ENCODE data around the gene FAM156A. TPM values are rescaled to one million over a fixed set of nuclear protein-coding genes. Genes with fewer than 3 reads are reported as not detected.
"Not testable (repeated sequence)": the region's sequence is repeated elsewhere in the genome, so short reads cannot be mapped to it uniquely, and the experiment has no call there.

The FAM156A gene
- total and polyA plus RNA-seq, 7 donors, result 1.6 to 24.6 (median 11.4) TPM

- H3K27ac ChIP-seq; DNase-seq; H3K9me3 ChIP-seq; intact Hi-C loops (cut with DNase I); H3K4me3 ChIP-seq; H3K36me3 ChIP-seq; H3K27me3 ChIP-seq; H3K4me1 ChIP-seq: not testable (repeated sequence)
- WGBS, 2 donors, result no CpG with 5 or more reads among the region's 10 CpGs
Observed at GRCh38 chrX:52905531-52905930, 52.8 kb downstream of the FAM156A start.

Other genes with a start within 250 kb of the FAM156A start
- gene SSX2B, start 207.3 kb downstream of the FAM156A start, total RNA-seq, result not detected
- not detected for gene SSX2B, start 207.3 kb downstream of the FAM156A start, polyA plus RNA-seq
- not detected for gene SPANXN5, start 161.1 kb downstream of the FAM156A start, total RNA-seq
- not detected for gene SPANXN5, start 161.1 kb downstream of the FAM156A start, polyA plus RNA-seq
- not detected for gene XAGE5, start 147.2 kb downstream of the FAM156A start, total RNA-seq
- not detected for gene XAGE5, start 147.2 kb downstream of the FAM156A start, polyA plus RNA-seq
- gene XAGE3, start 90.4 kb downstream of the FAM156A start, total RNA-seq, result not detected
- not detected for gene XAGE3, start 90.4 kb downstream of the FAM156A start, polyA plus RNA-seq
- 10 to 100 TPM; 11.4 to 23.0 (median 15.1) TPM for gene FAM156B, start 61.2 kb downstream of the FAM156A start, total RNA-seq
- 10 to 100 TPM in 1 of 3 donors, 1 to 10 TPM in 2; 4.2 to 27.1 (median 7.8) TPM for gene FAM156B, start 61.2 kb downstream of the FAM156A start, polyA plus RNA-seq
- 1 to 10 TPM; 1.3 to 5.6 (median 2.1) TPM for gene GPR173, start 90.3 kb upstream of the FAM156A start, total RNA-seq
- gene GPR173, start 90.3 kb upstream of the FAM156A start, polyA plus RNA-seq, result 1 to 10 TPM in 1 of 3 donors, under 1 TPM in 1, not detected in 1; 0.23 to 1.0 TPM
- 100 to 1,000 TPM in 1 of 4 donors, 10 to 100 TPM in 3; 50.3 to 109 (median 71.6) TPM for gene TSPYL2, start 123.8 kb upstream of the FAM156A start, total RNA-seq
- 10 to 100 TPM in 1 of 3 donors, 1 to 10 TPM in 2; 2.5 to 25.8 (median 6.6) TPM for gene TSPYL2, start 123.8 kb upstream of the FAM156A start, polyA plus RNA-seq
- gene KANTR, start 135.6 kb upstream of the FAM156A start, total RNA-seq, result 10 to 100 TPM; 15.7 to 26.6 (median 15.9) TPM
- gene KANTR, start 135.6 kb upstream of the FAM156A start, polyA plus RNA-seq, result 1 to 10 TPM in 1 of 3 donors, under 1 TPM in 2; 0.46 to 6.0 (median 0.60) TPM